Muscle of leg (tissue), 11 donors: ENCODE measurements around the gene ZNF324. TPM values are rescaled to one million over a fixed set of nuclear protein-coding genes. Genes with fewer than 3 reads are reported as not detected.
A peak's percentile ranks its signal among the peaks of the same experiment; 100 is the strongest.

ENCODE experiments used
- DNase-seq: peaks from one replicate; pipeline ENCODE4 v3.0.0; 2013
- H3K27ac ChIP-seq: one replicate; pipeline ENCODE4 v1.5.1; 2013; ENCODE audit warnings: mild to moderate bottlenecking, low read length, control low read depth
- H3K27me3 ChIP-seq: one replicate; pipeline ENCODE4 v1.6.1; 2013; ENCODE audit warnings: low read length; ENCODE audit not compliant: control insufficient read depth, insufficient read depth
- H3K36me3 ChIP-seq: one replicate; pipeline ENCODE4 v1.6.1; 2013; ENCODE audit warnings: low read length; ENCODE audit not compliant: control insufficient read depth, insufficient read depth
- H3K4me1 ChIP-seq: one replicate; pipeline ENCODE4 v1.6.1; 2013; ENCODE audit warnings: low read length; ENCODE audit not compliant: control insufficient read depth, insufficient read depth
- H3K4me3 ChIP-seq: one replicate; pipeline ENCODE4 v1.5.1; 2013; ENCODE audit warnings: low read length, control low read depth
- H3K9me3 ChIP-seq: replicated peaks from 2 replicates; pipeline ENCODE4 v1.6.1; 2013; ENCODE audit warnings: low read depth, low read length; ENCODE audit not compliant: control insufficient read depth
- WGBS: methylation state at CpG from one replicate; pipeline ENCODE4 v1.1.5; 2013; ENCODE audit warnings: missing lambda C conversion rate; ENCODE audit not compliant: insufficient coverage; 5-methylcytosine and 5-hydroxymethylcytosine counted together
- polyA plus RNA-seq, 8 donors: library from polyadenylated mRNA; unstranded; fragments of 120-200 nt; gene quantifications; one replicate each; pipeline versions ENCODE4 v1.2.1 to v1.2.3, GENCODE V29; 2013; ENCODE audit warnings: inconsistent platforms in 1 of 8, low replicate concordance in 1 of 8; ENCODE audit not compliant: insufficient read length in 8 of 8, insufficient read depth in 1 of 8
- total RNA-seq: library from RNA; stranded (reverse); fragments of 120-200 nt; gene quantifications from one replicate; pipeline ENCODE4 v1.2.4, GENCODE V29; 2013

The ZNF324 gene
- total and polyA plus RNA-seq, 9 donors: 4.8 to 7.3 (median 6.0) TPM

- WGBS: 0% methylated on average over 5 of the region's 11 CpGs
- peak; percentile 32 for DNase-seq
- H3K4me1 ChIP-seq: peaks cover 5% of the 10 kb centered on the region
- peaks cover 6% of the 10 kb centered on the region for H3K27me3 ChIP-seq
- H3K36me3 ChIP-seq: peaks cover 20% of the 10 kb centered on the region
- H3K4me3 ChIP-seq: peak overlapping the region; percentile 62
- no peaks in the 10 kb centered on the region for H3K9me3 ChIP-seq
- H3K27ac ChIP-seq: no peak overlapping the region
Measured at GRCh38 chr19:58450856-58451357, 16.0 kb upstream of the ZNF324 start.

GRCh38 chr19:58451358-58452101 lies 15.3 kb upstream of the ZNF324 start, which contains the start of gene ZNF324B:
TSS of gene ZNF324B (plus strand) at chr19:58451622. CDS start at chr19:58453702, 2,080 bp downstream.
- under 1% methylated on average over 79 of the region's 79 CpGs for WGBS
- H3K27ac ChIP-seq: no peak within 1 kb of the TSS

GRCh38 chr19:58453743-58454142 lies 13.1 kb upstream of the ZNF324 start:
- Histone ChIP-seq H3K9me3 (no peaks in the 10 kb centered on the region), H3K27me3 (peaks cover 6% of the 10 kb centered on the region), H3K4me3 (no peak overlapping the region), H3K36me3 (peaks cover 32% of the 10 kb centered on the region), H3K4me1 (peaks cover 5% of the 10 kb centered on the region), H3K27ac (no peak overlapping the region)
- no peak for DNase-seq
- 92% methylated on average over 6 of the region's 6 CpGs for WGBS

More at GRCh38 chr19:58451358-58452101, 15.3 kb upstream of the ZNF324 start, which contains the start of gene ZNF324B:
- Histone ChIP-seq H3K4me3 (peak within 1 kb of the TSS; percentile 62), H3K9me3 (no peaks in the 10 kb centered on the region), H3K36me3 (peaks cover 25% of the 10 kb centered on the region), H3K27me3 (peaks cover 6% of the 10 kb centered on the region), H3K4me1 (peaks cover 5% of the 10 kb centered on the region)
- peak; percentile 99 for DNase-seq

- Histone ChIP-seq H3K9me3 (no peaks in the 10 kb centered on the region), H3K4me3 (no peak overlapping the region), H3K27ac (no peak overlapping the region), H3K27me3 (no peaks in the 10 kb centered on the region), H3K36me3 (peaks cover 34% of the 10 kb centered on the region), H3K4me1 (peaks cover 5% of the 10 kb centered on the region)
- DNase-seq: no peak
- WGBS: 92% methylated on average over 14 of the region's 21 CpGs
Measured at GRCh38 chr19:58455306-58455705, 11.6 kb upstream of the ZNF324 start.

GRCh38 chr19:58456111-58456510 lies 10.8 kb upstream of the ZNF324 start:
- peaks cover 1% of the 10 kb centered on the region for H3K4me1 ChIP-seq
- peaks cover 34% of the 10 kb centered on the region for H3K36me3 ChIP-seq
- WGBS: 96% methylated on average over 19 of the region's 35 CpGs
- H3K4me3 ChIP-seq: no peak overlapping the region
- DNase-seq: no peak
- no peak overlapping the region for H3K27ac ChIP-seq
- H3K27me3 ChIP-seq: no peaks in the 10 kb centered on the region
- H3K9me3 ChIP-seq: no peaks in the 10 kb centered on the region

- Histone ChIP-seq H3K36me3 (peaks cover 18% of the 10 kb centered on the region), H3K9me3 (no peaks in the 10 kb centered on the region), H3K27ac (no peak overlapping the region), H3K27me3 (no peaks in the 10 kb centered on the region), H3K4me3 (no peak overlapping the region), H3K4me1 (no peaks in the 10 kb centered on the region)
- WGBS: 80% methylated on average over 1 of the region's 2 CpGs
- no peak for DNase-seq
Measured at GRCh38 chr19:58460039-58460438, 6.8 kb upstream of the ZNF324 start.

GRCh38 chr19:58466089-58466759 lies 656 bp upstream of the ZNF324 start:
- Histone ChIP-seq H3K9me3 (no peaks in the 10 kb centered on the region), H3K27ac (no peak overlapping the region), H3K27me3 (no peaks in the 10 kb centered on the region), H3K4me1 (peaks cover 14% of the 10 kb centered on the region), H3K4me3 (peak overlapping the region; percentile 72), H3K36me3 (peaks cover 18% of the 10 kb centered on the region)
- no peak for DNase-seq
- 30% methylated on average over 15 of the region's 20 CpGs for WGBS

GRCh38 chr19:58468216-58468839 lies 1.4 kb downstream of the ZNF324 start:
- Histone ChIP-seq H3K36me3 (peaks cover 34% of the 10 kb centered on the region), H3K27ac (no peak overlapping the region), H3K9me3 (no peaks in the 10 kb centered on the region), H3K4me1 (peaks cover 14% of the 10 kb centered on the region), H3K27me3 (no peaks in the 10 kb centered on the region), H3K4me3 (no peak overlapping the region)
- whole genome bisulfite sequencing: 56% methylated on average over 5 of the region's 5 CpGs
- DNase-seq: no peak

- no peak overlapping the region for H3K27ac ChIP-seq
- no peaks in the 10 kb centered on the region for H3K27me3 ChIP-seq
- H3K4me3 ChIP-seq: no peak overlapping the region
- no peaks in the 10 kb centered on the region for H3K9me3 ChIP-seq
- DNase-seq: no peak
- H3K4me1 ChIP-seq: peaks cover 14% of the 10 kb centered on the region
- WGBS: 90% methylated on average over 11 of the region's 17 CpGs
- peaks cover 41% of the 10 kb centered on the region for H3K36me3 ChIP-seq
Measured at GRCh38 chr19:58469241-58470013, 2.5 kb downstream of the ZNF324 start.
